HEK293 (cell line): ENCODE data around the gene EIF1.
A peak's percentile ranks its signal among the peaks of the same experiment; 100 is the strongest.
"Not testable (repeated sequence)": the region's sequence is repeated elsewhere in the genome, so short reads cannot be mapped to it uniquely, and the experiment has no call there.

Experiments
- CTCF ChIA-PET: fragments of 350-600 bp; formaldehyde crosslinking; extraction: SDS; loops from one replicate; lab custom pipeline; 2021; ENCODE audit warnings: antibody characterized with exemption; lab: Yijun Ruan, JAX
- POLR2A ChIA-PET: fragments of 300-600 bp; formaldehyde crosslinking; extraction: SDS; loops from one replicate; lab custom pipeline; 2020; ENCODE audit warnings: antibody characterized with exemption, inconsistent platforms; lab: Yijun Ruan, JAX
- H3K27ac ChIP-seq: fragments of 200-500 bp; sonication (Bioruptor generic); 2 replicates; pipeline ENCODE4 v1.5.1; 2014; ENCODE audit warnings: low read depth, low read length, control low read depth, inconsistent platforms; ENCODE audit errors: extremely low read depth
- H3K36me3 ChIP-seq, 2 experiments: fragments of 200-500 bp in 1 of 2; sonication (Bioruptor generic) in 1 of 2; 1 replicate in 1 of 2; 2 replicates in 1 of 2; pipeline ENCODE4 v1.5.1; 2014 to 2017; ENCODE audit warnings: inconsistent platforms in 2 of 2, low read length in 2 of 2; ENCODE audit not compliant: control insufficient read depth in 2 of 2, insufficient read depth in 1 of 2
- H3K4me1 ChIP-seq: fragments of 200-500 bp; sonication (Bioruptor generic); 2 replicates; pipeline ENCODE4 v1.5.1; 2014; ENCODE audit warnings: mild to moderate bottlenecking, low read length, inconsistent platforms; ENCODE audit not compliant: control insufficient read depth, insufficient read depth
- H3K4me3 ChIP-seq: 2 replicates; pipeline ENCODE4 v1.5.1; 2011; ENCODE audit warnings: low read depth, mild to moderate bottlenecking, control low read depth, low read length, moderate library complexity
- H3K9me3 ChIP-seq: fragments of 200-500 bp; sonication (Bioruptor generic); 2 replicates; pipeline ENCODE4 v1.5.1; 2014; ENCODE audit warnings: low read depth, low read length, inconsistent platforms; ENCODE audit not compliant: control insufficient read depth, insufficient read depth
- BCL11A ChIP-seq: fragments of 450-650 bp; formaldehyde crosslinking; IDR thresholded peaks from 2 replicates; pipeline ENCODE4 v1.5.1; 2016; ENCODE audit warnings: low read depth, missing biosample characterization, missing genetic modification characterization
- EGR2 ChIP-seq: fragments of 450-650 bp; formaldehyde crosslinking; IDR thresholded peaks from 2 replicates; pipeline ENCODE4 v1.5.1; 2016; ENCODE audit warnings: low read depth, missing biosample characterization, missing genetic modification characterization
- GFI1B ChIP-seq: fragments of 450-650 bp; formaldehyde crosslinking; IDR thresholded peaks from 2 replicates; pipeline ENCODE4 v1.5.1; 2016; ENCODE audit warnings: missing biosample characterization, missing genetic modification characterization
- IKZF3 ChIP-seq: fragments of 450-650 bp; IDR thresholded peaks from 2 replicates; pipeline ENCODE4 v1.5.0; 2018; ENCODE audit warnings: missing biosample characterization, mild to moderate bottlenecking, missing genetic modification characterization, moderate library complexity
- KLF10 ChIP-seq: fragments of 450-650 bp; IDR thresholded peaks from 2 replicates; pipeline ENCODE4 v1.5.1; 2018; ENCODE audit warnings: missing biosample characterization, mild to moderate bottlenecking, missing genetic modification characterization
- KLF9 ChIP-seq: fragments of 450-650 bp; formaldehyde crosslinking; IDR thresholded peaks from 2 replicates; pipeline ENCODE4 v1.5.1; 2016; ENCODE audit warnings: missing biosample characterization, missing genetic modification characterization, low read depth
- TRIM28 ChIP-seq: IDR thresholded peaks from 2 replicates; pipeline ENCODE4 v1.6.1; 2011; ENCODE audit warnings: low read length, control low read depth, borderline replicate concordance
- ZBTB17 ChIP-seq: fragments of 450-650 bp; formaldehyde crosslinking; IDR thresholded peaks from 2 replicates; pipeline ENCODE4 v1.5.1; 2016; ENCODE audit warnings: missing biosample characterization, missing genetic modification characterization
- ZIC2 ChIP-seq: fragments of 450-650 bp; formaldehyde crosslinking; IDR thresholded peaks from 2 replicates; pipeline ENCODE4 v1.5.1; 2016; ENCODE audit warnings: missing biosample characterization, missing genetic modification characterization
- ZNF112 ChIP-seq: fragments of 450-650 bp; formaldehyde crosslinking; IDR thresholded peaks from 2 replicates; pipeline ENCODE4 v1.5.0; 2017; ENCODE audit warnings: missing biosample characterization, missing genetic modification characterization
- ZNF169 ChIP-seq: fragments of 450-650 bp; formaldehyde crosslinking; IDR thresholded peaks from 2 replicates; pipeline ENCODE4 v1.5.1; 2016; ENCODE audit warnings: missing biosample characterization, missing genetic modification characterization
- ZNF202 ChIP-seq: fragments of 450-650 bp; formaldehyde crosslinking; IDR thresholded peaks from 2 replicates; pipeline ENCODE4 v1.5.1; 2016; ENCODE audit warnings: missing biosample characterization, missing genetic modification characterization, borderline replicate concordance
- ZNF549 ChIP-seq: fragments of 450-650 bp; IDR thresholded peaks from 2 replicates; pipeline ENCODE4 v1.5.1; 2018; ENCODE audit warnings: missing biosample characterization, missing genetic modification characterization, mild to moderate bottlenecking, inconsistent platforms, moderate library complexity
- ZNF555 ChIP-seq: fragments of 450-650 bp; formaldehyde crosslinking; conservative IDR thresholded peaks from 2 replicates; pipeline ENCODE4 v1.5.1; 2017; ENCODE audit warnings: missing biosample characterization, mild to moderate bottlenecking, missing genetic modification characterization, inconsistent platforms
- ZNF585B ChIP-seq: fragments of 450-650 bp; formaldehyde crosslinking; IDR thresholded peaks from 2 replicates; pipeline ENCODE4 v1.5.1; 2016; ENCODE audit warnings: missing biosample characterization, missing genetic modification characterization
- ZNF610 ChIP-seq: fragments of 450-650 bp; formaldehyde crosslinking; IDR thresholded peaks from 2 replicates; pipeline ENCODE4 v1.5.1; 2016; ENCODE audit warnings: missing biosample characterization, missing genetic modification characterization, borderline replicate concordance
- ZNF623 ChIP-seq: fragments of 450-650 bp; formaldehyde crosslinking; IDR thresholded peaks from 2 replicates; pipeline ENCODE4 v1.5.1; 2016; ENCODE audit warnings: missing biosample characterization, missing genetic modification characterization
- ZNF670 ChIP-seq: fragments of 450-650 bp; formaldehyde crosslinking; IDR thresholded peaks from 2 replicates; pipeline ENCODE4 v1.5.1; 2016; ENCODE audit warnings: missing biosample characterization, missing genetic modification characterization, low read depth
- ZNF843 ChIP-seq: fragments of 450-650 bp; formaldehyde crosslinking; IDR thresholded peaks from 2 replicates; pipeline ENCODE4 v1.5.1; 2016; ENCODE audit warnings: missing biosample characterization, missing genetic modification characterization
- TF ChIP-seq, protein P1 (sequence below): fragments of 450-650 bp; formaldehyde crosslinking; IDR thresholded peaks from 2 replicates; pipeline ENCODE4 v1.5.1; 2016; ENCODE audit warnings: missing biosample characterization, missing genetic modification characterization
- TF ChIP-seq, protein P2 (sequence below): sonication (generic); formaldehyde crosslinking; IDR thresholded peaks from 2 replicates; pipeline ENCODE4 v1.8.1; 2022; ENCODE audit warnings: mild to moderate bottlenecking, moderate library complexity, missing genetic modification reagents

EIF1 gene

DNA sequence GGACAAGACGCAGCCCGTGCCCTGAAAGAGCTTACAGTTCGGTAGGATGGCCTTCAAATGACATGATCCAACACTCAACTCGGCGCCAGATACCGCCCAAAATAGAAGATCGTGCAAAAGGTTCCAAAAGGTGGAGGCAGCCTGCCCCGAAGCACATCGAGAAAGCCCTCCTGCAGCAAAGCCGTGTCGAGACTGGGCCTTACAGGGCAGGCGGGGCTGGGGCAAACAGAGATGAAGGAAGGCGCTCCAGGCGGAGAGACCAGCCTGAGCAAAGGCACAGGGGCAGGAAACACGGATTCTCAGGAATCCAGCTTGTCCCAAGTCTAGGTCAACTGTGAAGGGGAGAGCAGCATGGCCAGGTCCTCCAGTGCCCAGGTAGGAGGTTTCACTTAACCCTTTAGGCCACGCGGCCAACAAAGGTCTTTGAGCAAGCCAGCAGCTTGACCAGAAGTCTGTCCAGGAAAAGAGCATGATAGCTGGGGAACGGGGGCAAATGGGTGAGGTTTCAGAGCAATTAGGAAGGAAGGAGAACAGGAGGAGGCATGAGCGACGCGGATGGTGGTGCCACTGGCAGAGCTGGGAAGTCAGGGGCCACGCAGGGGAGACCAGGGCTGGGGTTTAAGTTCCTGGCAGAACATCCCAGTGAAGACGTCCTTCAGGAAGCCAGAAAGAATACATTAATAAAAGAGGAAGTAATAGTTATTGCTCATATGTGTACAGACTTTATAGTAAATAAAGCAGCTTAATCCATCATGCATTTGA lies 21.2 kb upstream of the EIF1 start:
- POLR2A ChIA-PET: interaction anchor here (4.0 kb wide), 1 partner anchor 21 kb away, joined by 53 read pairs; the partner anchor contains the start of gene EIF1
- H3K4me3 ChIP-seq: no peak overlapping the region
- H3K36me3 ChIP-seq: no peaks in the 10 kb centered on the region
- TF ChIP-seq BCL11A (no peak), ZNF549 (tag by site-specific recombination) (no peak), ZNF623 (tag by site-specific recombination) (peak; percentile 69)
- TF ChIP-seq, protein P1, sequence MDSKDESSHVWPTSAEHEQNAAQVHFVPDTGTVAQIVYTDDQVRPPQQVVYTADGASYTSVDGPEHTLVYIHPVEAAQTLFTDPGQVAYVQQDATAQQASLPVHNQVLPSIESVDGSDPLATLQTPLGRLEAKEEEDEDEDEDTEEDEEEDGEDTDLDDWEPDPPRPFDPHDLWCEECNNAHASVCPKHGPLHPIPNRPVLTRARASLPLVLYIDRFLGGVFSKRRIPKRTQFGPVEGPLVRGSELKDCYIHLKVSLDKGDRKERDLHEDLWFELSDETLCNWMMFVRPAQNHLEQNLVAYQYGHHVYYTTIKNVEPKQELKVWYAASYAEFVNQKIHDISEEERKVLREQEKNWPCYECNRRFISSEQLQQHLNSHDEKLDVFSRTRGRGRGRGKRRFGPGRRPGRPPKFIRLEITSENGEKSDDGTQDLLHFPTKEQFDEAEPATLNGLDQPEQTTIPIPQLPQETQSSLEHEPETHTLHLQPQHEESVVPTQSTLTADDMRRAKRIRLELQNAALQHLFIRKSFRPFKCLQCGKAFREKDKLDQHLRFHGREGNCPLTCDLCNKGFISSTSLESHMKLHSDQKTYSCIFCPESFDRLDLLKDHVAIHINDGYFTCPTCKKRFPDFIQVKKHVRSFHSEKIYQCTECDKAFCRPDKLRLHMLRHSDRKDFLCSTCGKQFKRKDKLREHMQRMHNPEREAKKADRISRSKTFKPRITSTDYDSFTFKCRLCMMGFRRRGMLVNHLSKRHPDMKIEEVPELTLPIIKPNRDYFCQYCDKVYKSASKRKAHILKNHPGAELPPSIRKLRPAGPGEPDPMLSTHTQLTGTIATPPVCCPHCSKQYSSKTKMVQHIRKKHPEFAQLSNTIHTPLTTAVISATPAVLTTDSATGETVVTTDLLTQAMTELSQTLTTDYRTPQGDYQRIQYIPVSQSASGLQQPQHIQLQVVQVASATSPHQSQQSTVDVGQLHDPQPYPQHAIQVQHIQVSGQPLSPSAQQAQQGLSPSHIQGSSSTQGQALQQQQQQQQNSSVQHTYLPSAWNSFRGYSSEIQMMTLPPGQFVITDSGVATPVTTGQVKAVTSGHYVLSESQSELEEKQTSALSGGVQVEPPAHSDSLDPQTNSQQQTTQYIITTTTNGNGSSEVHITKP (tag by site-specific recombination): peak; percentile 22; the same call in 1 of the 2 replicates
- CTCF ChIA-PET: interaction anchor here (0.5 to 12.6 kb wide), 42 partner anchors 12 to 1172 kb away, joined by 3 to 567 read pairs (median 4); partner anchors contain the start of genes EIF1, HAP1 and KRT34
- peaks cover 3% of the 10 kb centered on the region for H3K4me1 ChIP-seq
- no peaks in the 10 kb centered on the region for H3K9me3 ChIP-seq
- H3K27ac ChIP-seq: no peak overlapping the region

DNA sequence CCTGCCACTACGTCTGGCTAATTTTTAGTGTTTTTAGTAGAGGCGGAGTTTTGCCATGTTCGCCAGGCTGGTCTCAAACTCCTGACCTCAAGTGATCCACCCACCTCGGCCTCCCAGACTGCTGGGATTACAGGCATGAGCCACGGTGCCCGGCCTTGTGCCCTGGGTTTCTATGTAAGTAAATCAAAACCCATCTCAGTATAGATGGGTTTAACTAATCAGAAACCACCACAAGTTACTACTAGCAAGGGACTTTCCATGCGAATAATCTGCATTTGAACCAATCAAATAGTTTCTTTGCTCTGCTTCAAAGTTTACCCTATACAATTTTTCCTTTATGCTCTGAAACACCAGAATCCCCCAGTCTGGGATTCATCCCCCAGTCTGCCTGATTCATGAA lies 16.5 kb upstream of the EIF1 start:
- H3K36me3 ChIP-seq: no peaks in the 10 kb centered on the region
- H3K4me1 ChIP-seq: no peaks in the 10 kb centered on the region
- H3K4me3 ChIP-seq: no peak overlapping the region
- no peak overlapping the region for H3K27ac ChIP-seq
- POLR2A ChIA-PET: interaction anchor here (1.1 to 2.3 kb wide), 2 partner anchors 16 to 17 kb away, joined by 3 to 18 read pairs; partner anchors contain the start of gene EIF1
- CTCF ChIA-PET: interaction anchor here (0.6 to 1.1 kb wide), 2 partner anchors 9 to 123 kb away, joined by 3 read pairs; no protein-coding TSS in a partner anchor
- H3K9me3 ChIP-seq: no peaks in the 10 kb centered on the region
- no peak for TF ChIP-seq ZBTB17 (tag by site-specific recombination)
- TF ChIP-seq ZNF112 (tag by site-specific recombination): no peak
- no peak for TF ChIP-seq ZNF670 (tag by site-specific recombination)
- TF ChIP-seq, protein P2, sequence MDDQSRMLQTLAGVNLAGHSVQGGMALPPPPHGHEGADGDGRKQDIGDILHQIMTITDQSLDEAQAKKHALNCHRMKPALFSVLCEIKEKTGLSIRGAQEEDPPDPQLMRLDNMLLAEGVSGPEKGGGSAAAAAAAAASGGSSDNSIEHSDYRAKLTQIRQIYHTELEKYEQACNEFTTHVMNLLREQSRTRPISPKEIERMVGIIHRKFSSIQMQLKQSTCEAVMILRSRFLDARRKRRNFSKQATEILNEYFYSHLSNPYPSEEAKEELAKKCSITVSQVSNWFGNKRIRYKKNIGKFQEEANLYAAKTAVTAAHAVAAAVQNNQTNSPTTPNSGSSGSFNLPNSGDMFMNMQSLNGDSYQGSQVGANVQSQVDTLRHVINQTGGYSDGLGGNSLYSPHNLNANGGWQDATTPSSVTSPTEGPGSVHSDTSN (CRISPR knock-in tag): no peak
- no peak for TF ChIP-seq ZNF555
- TF ChIP-seq GFI1B: no peak
- no peak for TF ChIP-seq ZNF843 (tag by site-specific recombination)
- TF ChIP-seq ZNF169 (tag by site-specific recombination): no peak
- no peak for TF ChIP-seq ZNF585B (tag by site-specific recombination)
- no peak for TF ChIP-seq ZNF202
- TF ChIP-seq IKZF3 (tag by site-specific recombination): no peak
- TF ChIP-seq, protein P1 (tag by site-specific recombination): no peak
- no peak for TF ChIP-seq ZIC2 (tag by site-specific recombination)
- no peak for TF ChIP-seq TRIM28
- no peak for TF ChIP-seq ZNF610 (tag by site-specific recombination)
- TF ChIP-seq KLF9 (tag by site-specific recombination): no peak
- TF ChIP-seq EGR2 (tag by site-specific recombination): no peak
- no peak for TF ChIP-seq KLF10 (tag by site-specific recombination)

DNA sequence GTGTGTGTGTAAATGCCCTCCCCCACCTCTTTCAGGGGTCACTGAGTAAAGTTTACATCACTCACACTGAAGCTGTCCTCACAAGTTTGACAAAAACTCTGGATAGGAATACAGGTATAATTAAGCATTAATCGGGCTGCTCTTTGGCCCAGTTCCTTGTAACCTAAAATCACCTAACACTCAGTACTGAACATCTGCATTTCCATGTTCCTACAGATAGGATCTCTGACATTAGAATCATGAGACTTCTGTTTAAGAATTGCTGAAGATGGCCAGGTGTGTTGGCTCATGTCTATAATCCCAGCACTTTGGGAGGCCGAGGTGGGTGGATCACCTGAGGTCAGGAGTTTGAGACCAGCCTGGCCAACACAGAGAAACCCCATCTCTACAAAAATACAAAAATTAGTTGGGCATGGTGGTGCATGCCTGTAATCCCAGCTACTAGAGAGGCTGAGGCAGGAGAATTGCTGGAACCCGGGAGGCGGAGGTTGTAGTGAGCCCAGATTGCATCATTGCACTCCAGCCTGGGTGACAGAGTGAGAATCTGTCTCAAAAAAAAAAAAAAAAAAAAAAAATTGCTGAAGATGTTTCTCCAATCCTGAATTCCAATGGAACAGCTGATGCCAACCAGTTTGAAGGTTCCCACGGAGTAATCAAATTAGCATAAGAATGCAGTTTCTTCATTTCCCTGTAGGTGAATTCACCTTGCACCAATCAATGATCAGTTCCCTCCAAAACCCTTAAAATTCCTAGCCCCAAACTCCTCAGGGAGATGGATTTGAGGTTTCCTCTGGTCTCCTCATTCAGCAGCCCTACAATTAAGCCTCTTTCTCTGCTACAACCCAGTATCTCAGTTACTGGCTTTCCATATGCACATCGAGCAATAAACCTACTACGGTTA lies 13.3 kb upstream of the EIF1 start:
- CTCF ChIA-PET: interaction anchor here (0.6 to 9.2 kb wide), 3 partner anchors 9 to 127 kb away, joined by 3 to 126 read pairs (median 5); no protein-coding TSS in a partner anchor
- POLR2A ChIA-PET, H3K4me3 ChIP-seq, H3K4me1 ChIP-seq, H3K36me3 ChIP-seq, H3K9me3 ChIP-seq, H3K27ac ChIP-seq: not testable (repeated sequence)
